ENCODE data around the gene SPATA31E1. TPM values are rescaled to one million over a fixed set of nuclear protein-coding genes. Genes with fewer than 3 reads are reported as not detected.

SPATA31E1 gene
- polyA plus RNA-seq, 1 donor (not counting 4 experiments of a cell fraction or from before 2014, with no cell fraction given), result not detected

DNA sequence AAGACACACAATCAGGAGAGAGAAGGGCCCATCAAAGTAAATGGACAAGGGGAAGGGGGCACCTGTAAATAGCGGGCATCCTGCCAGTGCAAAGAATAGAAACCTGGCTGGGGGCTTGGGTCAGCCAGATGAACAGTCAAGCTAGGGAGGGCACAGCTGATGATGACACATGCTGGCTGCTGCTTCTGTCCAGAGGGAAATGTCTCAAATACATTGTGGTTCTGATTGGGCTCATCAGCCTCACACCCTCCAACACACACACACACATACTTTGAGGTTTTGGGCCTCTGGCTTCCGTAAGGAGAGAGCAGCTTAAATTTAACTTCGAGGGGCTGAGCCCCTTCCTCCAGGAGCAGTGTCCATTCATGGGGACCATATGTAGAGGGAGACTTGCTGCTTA, 27.6 kb upstream of the SPATA31E1 start:
- H3K9me1 ChIP-seq (ENCODE audit: control insufficient read depth, extremely low read depth, insufficient read depth, low read length), result no peaks in the 10 kb centered on the region
- H4K20me1 ChIP-seq (ENCODE audit: control insufficient read depth, extremely low read depth, insufficient read depth, low read length), result no peaks in the 10 kb centered on the region
- dilution Hi-C loops (cut with MboI; ENCODE audit: extremely low pct_ligation_motif_present, low sequenced_read_pairs), result no loop called here
- DNase-seq (ENCODE audit: low read depth, low spot score) (no peak), FAIRE-seq (no peak)
- H3K4me2 ChIP-seq (ENCODE audit: control insufficient read depth, extremely low read depth, insufficient read depth, low read depth, low read length), result no peak overlapping the region
- H3K27me3 ChIP-seq (ENCODE audit: control insufficient read depth, extremely low read depth, insufficient read depth, low read length), result no peaks in the 10 kb centered on the region
- H3K27ac ChIP-seq (ENCODE audit: control insufficient read depth, insufficient read depth, low read length), result no peak overlapping the region
- H2AFZ ChIP-seq (ENCODE audit: control insufficient read depth, low read length), result no peak overlapping the region
- no peak overlapping the region for H3K9ac ChIP-seq (ENCODE audit: control insufficient read depth, extremely low read depth, insufficient read depth, low read length)
- no peaks in the 10 kb centered on the region for H3K36me3 ChIP-seq (ENCODE audit: control insufficient read depth in 2 of 2, extremely low read depth in 1 of 2, insufficient read depth in 2 of 2, low read length in 2 of 2)
- H3K4me3 ChIP-seq (ENCODE audit: control insufficient read depth in 2 of 3, extremely low read depth in 1 of 3, insufficient read depth in 2 of 3, low read depth in 1 of 3, low read length in 3 of 3), result no peak overlapping the region
- no peaks in the 10 kb centered on the region for H3K79me2 ChIP-seq (ENCODE audit: control insufficient read depth, insufficient read depth, low read length)
- TF ChIP-seq, protein P1, sequence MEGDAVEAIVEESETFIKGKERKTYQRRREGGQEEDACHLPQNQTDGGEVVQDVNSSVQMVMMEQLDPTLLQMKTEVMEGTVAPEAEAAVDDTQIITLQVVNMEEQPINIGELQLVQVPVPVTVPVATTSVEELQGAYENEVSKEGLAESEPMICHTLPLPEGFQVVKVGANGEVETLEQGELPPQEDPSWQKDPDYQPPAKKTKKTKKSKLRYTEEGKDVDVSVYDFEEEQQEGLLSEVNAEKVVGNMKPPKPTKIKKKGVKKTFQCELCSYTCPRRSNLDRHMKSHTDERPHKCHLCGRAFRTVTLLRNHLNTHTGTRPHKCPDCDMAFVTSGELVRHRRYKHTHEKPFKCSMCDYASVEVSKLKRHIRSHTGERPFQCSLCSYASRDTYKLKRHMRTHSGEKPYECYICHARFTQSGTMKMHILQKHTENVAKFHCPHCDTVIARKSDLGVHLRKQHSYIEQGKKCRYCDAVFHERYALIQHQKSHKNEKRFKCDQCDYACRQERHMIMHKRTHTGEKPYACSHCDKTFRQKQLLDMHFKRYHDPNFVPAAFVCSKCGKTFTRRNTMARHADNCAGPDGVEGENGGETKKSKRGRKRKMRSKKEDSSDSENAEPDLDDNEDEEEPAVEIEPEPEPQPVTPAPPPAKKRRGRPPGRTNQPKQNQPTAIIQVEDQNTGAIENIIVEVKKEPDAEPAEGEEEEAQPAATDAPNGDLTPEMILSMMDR (optimal IDR thresholded peaks at IDR 0.05 in 1 of 3, IDR thresholded peaks at IDR 0.05 in 1 of 3, conservative IDR thresholded peaks at IDR 0.05 in 1 of 3; ENCODE audit: extremely low read depth in 1 of 3, insufficient read depth in 2 of 3, low read length in 3 of 3), result no peak
- TF ChIP-seq EZH2 (IDR thresholded peaks at IDR 0.05; ENCODE audit: low read length), result no peak
- H3K4me1 ChIP-seq (ENCODE audit: control insufficient read depth, extremely low read depth, insufficient read depth, low read length), result no peaks in the 10 kb centered on the region
- H3K9me3 ChIP-seq (ENCODE audit: control insufficient read depth, low read depth, low read length), result no peaks in the 10 kb centered on the region

DNA sequence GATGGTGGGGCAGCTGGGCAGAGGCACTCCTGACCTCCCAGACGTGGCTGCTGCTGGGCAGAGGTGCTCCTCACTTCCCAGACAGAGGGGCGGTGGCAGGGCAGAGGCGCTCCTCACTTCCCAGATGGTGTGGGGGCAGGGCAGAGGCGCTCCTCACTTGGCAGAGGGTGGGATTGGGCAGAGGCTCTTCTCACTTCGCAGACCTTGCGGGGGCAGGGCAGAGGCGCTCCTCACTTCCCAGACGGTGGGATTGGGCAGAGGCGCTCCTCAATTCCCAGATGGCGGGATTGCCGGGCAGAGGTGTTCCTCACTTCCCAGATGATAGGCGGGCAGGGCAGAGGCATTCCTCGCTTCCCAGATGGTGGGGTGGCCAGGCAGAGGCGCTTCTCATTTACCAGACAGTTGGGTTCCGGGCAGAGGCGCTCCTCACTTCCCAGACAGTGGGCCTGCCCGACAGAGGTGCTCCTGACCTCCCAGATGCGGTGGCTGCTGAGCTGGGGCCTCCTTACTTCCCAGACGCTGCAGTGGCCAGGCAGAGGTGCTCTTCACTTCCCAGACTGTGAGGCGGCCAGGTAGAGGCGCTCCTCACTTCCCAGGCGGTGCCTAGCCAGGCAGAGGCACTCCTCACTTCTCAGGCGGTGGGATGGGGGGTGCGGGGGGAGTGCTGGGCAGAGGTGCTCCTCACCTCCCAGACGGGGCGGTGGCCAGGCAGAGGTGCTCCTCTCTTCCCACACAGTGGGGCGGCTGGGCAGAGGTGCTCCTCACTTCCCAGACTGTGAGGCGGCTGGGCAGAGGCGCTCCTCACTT, 25.3 kb upstream of the SPATA31E1 start:
- no peaks in the 10 kb centered on the region for H3K36me3 ChIP-seq (ENCODE audit: control insufficient read depth in 2 of 2, extremely low read depth in 1 of 2, insufficient read depth in 2 of 2, low read length in 2 of 2)
- peaks cover 1% of the 10 kb centered on the region for H3K4me1 ChIP-seq (ENCODE audit: control insufficient read depth, extremely low read depth, insufficient read depth, low read length)
- no peak overlapping the region for H2AFZ ChIP-seq (ENCODE audit: control insufficient read depth, low read length)
- TF ChIP-seq EZH2 (IDR thresholded peaks at IDR 0.05; ENCODE audit: low read length), result no peak
- TF ChIP-seq, protein P1 (optimal IDR thresholded peaks at IDR 0.05 in 1 of 3, IDR thresholded peaks at IDR 0.05 in 1 of 3, conservative IDR thresholded peaks at IDR 0.05 in 1 of 3; ENCODE audit: extremely low read depth in 1 of 3, insufficient read depth in 2 of 3, low read length in 3 of 3), result no peak
- no peaks in the 10 kb centered on the region for H3K27me3 ChIP-seq (ENCODE audit: control insufficient read depth, extremely low read depth, insufficient read depth, low read length)
- no peak overlapping the region for H3K4me2 ChIP-seq (ENCODE audit: control insufficient read depth, extremely low read depth, insufficient read depth, low read depth, low read length)
- H3K27ac ChIP-seq (ENCODE audit: control insufficient read depth, insufficient read depth, low read length), result no peak overlapping the region
- H3K9me3 ChIP-seq (ENCODE audit: control insufficient read depth, low read depth, low read length), result no peaks in the 10 kb centered on the region
- no peaks in the 10 kb centered on the region for H3K9me1 ChIP-seq (ENCODE audit: control insufficient read depth, extremely low read depth, insufficient read depth, low read length)
- H3K79me2 ChIP-seq (ENCODE audit: control insufficient read depth, insufficient read depth, low read length), result no peaks in the 10 kb centered on the region
- DNase-seq (ENCODE audit: low read depth, low spot score), result no peak
- no peak overlapping the region for H3K4me3 ChIP-seq (ENCODE audit: control insufficient read depth in 2 of 3, extremely low read depth in 1 of 3, insufficient read depth in 2 of 3, low read depth in 1 of 3, low read length in 3 of 3)
- dilution Hi-C loops (cut with MboI; ENCODE audit: extremely low pct_ligation_motif_present, low sequenced_read_pairs), result no loop called here
- H3K9ac ChIP-seq (ENCODE audit: control insufficient read depth, extremely low read depth, insufficient read depth, low read length), result no peak overlapping the region
- H4K20me1 ChIP-seq (ENCODE audit: control insufficient read depth, extremely low read depth, insufficient read depth, low read length), result no peaks in the 10 kb centered on the region
- FAIRE-seq, result no peak
